ENCODE results near the gene RAD1.

Gene RAD1

GRCh38 chr5:34915139-34915855 lies at the start of gene RAD1, which contains the start of gene BRIX1:
Gene RAD1 (minus strand): TSS chr5:34915504. CDS start chr5:34914892, 612 bp downstream.
Gene BRIX1 (plus strand): TSS chr5:34915711. CDS start chr5:34915739, 28 bp downstream.
- Histone ChIP-seq H3K27ac (ENCODE audit: low read length) (peak within 1 kb of the TSS; percentile 72), H3K9me3 (ENCODE audit: insufficient read depth, low read depth, low read length) (no peaks in the 10 kb centered on the region), H3K4me1 (ENCODE audit: insufficient read depth, low read length) (peaks cover 9% of the 10 kb centered on the region), H3K4me3 (ENCODE audit: low read length) (peak within 1 kb of the TSS; percentile 96), H3K36me3 (ENCODE audit: insufficient read depth, low read depth, low read length) (peaks cover 63% of the 10 kb centered on the region), H3K9ac (ENCODE audit: low read depth, low read length) (peak within 1 kb of the TSS; percentile 100), H3K27me3 (ENCODE audit: insufficient read depth, low read length) (no peaks in the 10 kb centered on the region)

- H3K36me3 ChIP-seq (ENCODE audit: insufficient read depth, low read depth, low read length), result peaks cover 12% of the 10 kb centered on the region
- H3K4me3 ChIP-seq (ENCODE audit: low read length), result no peak overlapping the region
- no peaks in the 10 kb centered on the region for H3K9me3 ChIP-seq (ENCODE audit: insufficient read depth, low read depth, low read length)
- no peaks in the 10 kb centered on the region for H3K4me1 ChIP-seq (ENCODE audit: insufficient read depth, low read length)
- no peaks in the 10 kb centered on the region for H3K27me3 ChIP-seq (ENCODE audit: insufficient read depth, low read length)
- H3K9ac ChIP-seq (ENCODE audit: low read depth, low read length), result no peak overlapping the region
- no peak overlapping the region for H3K27ac ChIP-seq (ENCODE audit: low read length)
Measured at GRCh38 chr5:34959323-34959722, 44.0 kb upstream of the RAD1 start.

- Histone ChIP-seq H3K27ac (ENCODE audit: low read length) (no peak overlapping the region), H3K9me3 (ENCODE audit: insufficient read depth, low read depth, low read length) (no peaks in the 10 kb centered on the region), H3K4me3 (ENCODE audit: low read length) (no peak overlapping the region), H3K36me3 (ENCODE audit: insufficient read depth, low read depth, low read length) (peaks cover 24% of the 10 kb centered on the region), H3K4me1 (ENCODE audit: insufficient read depth, low read length) (no peaks in the 10 kb centered on the region), H3K27me3 (ENCODE audit: insufficient read depth, low read length) (no peaks in the 10 kb centered on the region), H3K9ac (ENCODE audit: low read depth, low read length) (no peak overlapping the region)
Measured at GRCh38 chr5:34957857-34958690, 42.8 kb upstream of the RAD1 start.

- no peaks in the 10 kb centered on the region for H3K9me3 ChIP-seq (ENCODE audit: insufficient read depth, low read depth, low read length)
- no peaks in the 10 kb centered on the region for H3K27me3 ChIP-seq (ENCODE audit: insufficient read depth, low read length)
- H3K4me3 ChIP-seq (ENCODE audit: low read length), result no peak overlapping the region
- H3K9ac ChIP-seq (ENCODE audit: low read depth, low read length), result no peak overlapping the region
- H3K36me3 ChIP-seq (ENCODE audit: insufficient read depth, low read depth, low read length), result peaks cover 32% of the 10 kb centered on the region
- no peaks in the 10 kb centered on the region for H3K4me1 ChIP-seq (ENCODE audit: insufficient read depth, low read length)
- H3K27ac ChIP-seq (ENCODE audit: low read length), result no peak overlapping the region
Measured at GRCh38 chr5:34957321-34957720, 42.0 kb upstream of the RAD1 start.

GRCh38 chr5:34944460-34945047 lies 29.2 kb upstream of the RAD1 start:
- Histone ChIP-seq H3K36me3 (ENCODE audit: insufficient read depth, low read depth, low read length) (peaks cover 85% of the 10 kb centered on the region), H3K27ac (ENCODE audit: low read length) (no peak overlapping the region), H3K4me1 (ENCODE audit: insufficient read depth, low read length) (no peaks in the 10 kb centered on the region), H3K27me3 (ENCODE audit: insufficient read depth, low read length) (no peaks in the 10 kb centered on the region), H3K4me3 (ENCODE audit: low read length) (no peak overlapping the region), H3K9ac (ENCODE audit: low read depth, low read length) (no peak overlapping the region), H3K9me3 (ENCODE audit: insufficient read depth, low read depth, low read length) (no peaks in the 10 kb centered on the region)

- no peaks in the 10 kb centered on the region for H3K9me3 ChIP-seq (ENCODE audit: insufficient read depth, low read depth, low read length)
Measured at GRCh38 chr5:34944044-34944443, 28.7 kb upstream of the RAD1 start.

GRCh38 chr5:34941936-34942335 lies 26.6 kb upstream of the RAD1 start:
- H3K27me3 ChIP-seq (ENCODE audit: insufficient read depth, low read length), result no peaks in the 10 kb centered on the region
- no peaks in the 10 kb centered on the region for H3K9me3 ChIP-seq (ENCODE audit: insufficient read depth, low read depth, low read length)
- no peak overlapping the region for H3K9ac ChIP-seq (ENCODE audit: low read depth, low read length)
- H3K36me3 ChIP-seq (ENCODE audit: insufficient read depth, low read depth, low read length), result peaks cover 90% of the 10 kb centered on the region
- H3K27ac ChIP-seq (ENCODE audit: low read length), result no peak overlapping the region
- H3K4me3 ChIP-seq (ENCODE audit: low read length), result no peak overlapping the region
- no peaks in the 10 kb centered on the region for H3K4me1 ChIP-seq (ENCODE audit: insufficient read depth, low read length)

More at GRCh38 chr5:34944044-34944443, 28.7 kb upstream of the RAD1 start:
- no peak overlapping the region for H3K27ac ChIP-seq (ENCODE audit: low read length)
- H3K9ac ChIP-seq (ENCODE audit: low read depth, low read length), result no peak overlapping the region
- no peaks in the 10 kb centered on the region for H3K4me1 ChIP-seq (ENCODE audit: insufficient read depth, low read length)
- peaks cover 83% of the 10 kb centered on the region for H3K36me3 ChIP-seq (ENCODE audit: insufficient read depth, low read depth, low read length)
- H3K4me3 ChIP-seq (ENCODE audit: low read length), result no peak overlapping the region
- H3K27me3 ChIP-seq (ENCODE audit: insufficient read depth, low read length), result no peaks in the 10 kb centered on the region

- H3K9me3 ChIP-seq (ENCODE audit: insufficient read depth, low read depth, low read length), result no peaks in the 10 kb centered on the region
- peaks cover 44% of the 10 kb centered on the region for H3K36me3 ChIP-seq (ENCODE audit: insufficient read depth, low read depth, low read length)
- H3K4me1 ChIP-seq (ENCODE audit: insufficient read depth, low read length), result peaks cover 9% of the 10 kb centered on the region; the same call in 1 of the 2 replicates
- no peak overlapping the region for H3K9ac ChIP-seq (ENCODE audit: low read depth, low read length)
- no peak overlapping the region for H3K4me3 ChIP-seq (ENCODE audit: low read length)
- H3K27me3 ChIP-seq (ENCODE audit: insufficient read depth, low read length), result no peaks in the 10 kb centered on the region
- H3K27ac ChIP-seq (ENCODE audit: low read length), result no peak overlapping the region
Measured at GRCh38 chr5:34932947-34933346, 17.6 kb upstream of the RAD1 start.

- no peaks in the 10 kb centered on the region for H3K9me3 ChIP-seq (ENCODE audit: insufficient read depth, low read depth, low read length)
- peaks cover 45% of the 10 kb centered on the region for H3K36me3 ChIP-seq (ENCODE audit: insufficient read depth, low read depth, low read length)
- H3K27ac ChIP-seq (ENCODE audit: low read length), result no peak overlapping the region
- no peaks in the 10 kb centered on the region for H3K27me3 ChIP-seq (ENCODE audit: insufficient read depth, low read length)
- peak overlapping the region; percentile 89 for H3K4me3 ChIP-seq (ENCODE audit: low read length)
- H3K4me1 ChIP-seq (ENCODE audit: insufficient read depth, low read length), result peaks cover 9% of the 10 kb centered on the region; the same call in 1 of the 2 replicates
- peak overlapping the region; percentile 93; the same call in 1 of the 2 replicates for H3K9ac ChIP-seq (ENCODE audit: low read depth, low read length)
Measured at GRCh38 chr5:34930870-34931269, 15.6 kb upstream of the RAD1 start.

- Histone ChIP-seq H3K9ac (ENCODE audit: low read depth, low read length) (peak overlapping the region; percentile 93), H3K27me3 (ENCODE audit: insufficient read depth, low read length) (no peaks in the 10 kb centered on the region), H3K36me3 (ENCODE audit: insufficient read depth, low read depth, low read length) (peaks cover 45% of the 10 kb centered on the region), H3K27ac (ENCODE audit: low read length) (no peak overlapping the region), H3K9me3 (ENCODE audit: insufficient read depth, low read depth, low read length) (no peaks in the 10 kb centered on the region), H3K4me3 (ENCODE audit: low read length) (peak overlapping the region; percentile 89), H3K4me1 (ENCODE audit: insufficient read depth, low read length) (peaks cover 9% of the 10 kb centered on the region; the same call in 1 of the 2 replicates)
Measured at GRCh38 chr5:34930462-34930844, 15.1 kb upstream of the RAD1 start.

- Histone ChIP-seq H3K27ac (ENCODE audit: low read length) (no peak overlapping the region), H3K9me3 (ENCODE audit: insufficient read depth, low read depth, low read length) (no peaks in the 10 kb centered on the region), H3K4me1 (ENCODE audit: insufficient read depth, low read length) (peaks cover 9% of the 10 kb centered on the region; the same call in 1 of the 2 replicates), H3K4me3 (ENCODE audit: low read length) (peak overlapping the region; percentile 89), H3K36me3 (ENCODE audit: insufficient read depth, low read depth, low read length) (peaks cover 46% of the 10 kb centered on the region), H3K9ac (ENCODE audit: low read depth, low read length) (peak overlapping the region; percentile 93), H3K27me3 (ENCODE audit: insufficient read depth, low read length) (no peaks in the 10 kb centered on the region)
Measured at GRCh38 chr5:34929720-34930461, 14.6 kb upstream of the RAD1 start.

Measured in iPS-20b (cell line).